Left ventricle myocardium inferior (tissue), 1 donor: ENCODE results near the gene ASIC2. TPM values are rescaled to one million over a fixed set of nuclear protein-coding genes. Genes with fewer than 3 reads are reported as not detected.

ENCODE experiments used
- DNase-seq: peaks from one replicate; pipeline ENCODE4 v3.0.0-alpha.2; 2020
- H3K27ac ChIP-seq: fragments of 200-600 bp; replicated peaks from 2 replicates; pipeline ENCODE4 v1.8.0; 2021
- H3K27me3 ChIP-seq: fragments of 200-600 bp; 2 replicates; pipeline ENCODE4 v1.8.0; 2021; ENCODE audit warnings: low read depth
- H3K36me3 ChIP-seq: fragments of 200-600 bp; 2 replicates; pipeline ENCODE4 v1.8.0; 2021
- H3K4me1 ChIP-seq: fragments of 200-600 bp; 2 replicates; pipeline ENCODE4 v1.8.0; 2021
- H3K4me3 ChIP-seq: fragments of 200-600 bp; 2 replicates; pipeline ENCODE4 v1.8.0; 2021; ENCODE audit warnings: mild to moderate bottlenecking, moderate library complexity
- H3K9me3 ChIP-seq: fragments of 200-600 bp; replicated peaks from 2 replicates; pipeline ENCODE4 v1.8.0; 2021
- intact Hi-C: fragments of 100-400 bp; cut with micrococcal nuclease; formaldehyde crosslinking; loops from one replicate; pipeline ENCODE4 v1.11.0; 2022
- total RNA-seq: library from RNA; stranded (reverse); fragmentation: NEBNext Ultra II Directional; extraction: Animal tissue kit (Norgen Biotek cat#: 25700); gene quantifications from one replicate; pipeline ENCODE4 v1.2.1, GENCODE V29; 2021
- TF ChIP-seq, protein P1 (sequence below): fragments of 200-600 bp; IDR thresholded peaks from 2 replicates; pipeline ENCODE4 v1.8.0; 2021; ENCODE audit warnings: antibody characterized with exemption, mild to moderate bottlenecking, borderline replicate concordance
- donor health status: DM: no; HTN: yes; CAD: no; lungs with severe emphysema.

Gene ASIC2
- total RNA-seq, 1 donor from 2014 or later: not detected

GRCh38 chr17:33330877-33331276 is 37.8 kb upstream of the ASIC2 start:
- intact Hi-C loops: no loop called here

GRCh38 chr17:33328129-33328528 is 35.0 kb upstream of the ASIC2 start:
- no peak overlapping the region for H3K27ac ChIP-seq
- no peak overlapping the region for H3K4me3 ChIP-seq
- intact Hi-C loops: no loop called here
- TF ChIP-seq, protein P1, sequence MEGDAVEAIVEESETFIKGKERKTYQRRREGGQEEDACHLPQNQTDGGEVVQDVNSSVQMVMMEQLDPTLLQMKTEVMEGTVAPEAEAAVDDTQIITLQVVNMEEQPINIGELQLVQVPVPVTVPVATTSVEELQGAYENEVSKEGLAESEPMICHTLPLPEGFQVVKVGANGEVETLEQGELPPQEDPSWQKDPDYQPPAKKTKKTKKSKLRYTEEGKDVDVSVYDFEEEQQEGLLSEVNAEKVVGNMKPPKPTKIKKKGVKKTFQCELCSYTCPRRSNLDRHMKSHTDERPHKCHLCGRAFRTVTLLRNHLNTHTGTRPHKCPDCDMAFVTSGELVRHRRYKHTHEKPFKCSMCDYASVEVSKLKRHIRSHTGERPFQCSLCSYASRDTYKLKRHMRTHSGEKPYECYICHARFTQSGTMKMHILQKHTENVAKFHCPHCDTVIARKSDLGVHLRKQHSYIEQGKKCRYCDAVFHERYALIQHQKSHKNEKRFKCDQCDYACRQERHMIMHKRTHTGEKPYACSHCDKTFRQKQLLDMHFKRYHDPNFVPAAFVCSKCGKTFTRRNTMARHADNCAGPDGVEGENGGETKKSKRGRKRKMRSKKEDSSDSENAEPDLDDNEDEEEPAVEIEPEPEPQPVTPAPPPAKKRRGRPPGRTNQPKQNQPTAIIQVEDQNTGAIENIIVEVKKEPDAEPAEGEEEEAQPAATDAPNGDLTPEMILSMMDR: no peak
- H3K36me3 ChIP-seq: no peaks in the 10 kb centered on the region
- H3K4me1 ChIP-seq: no peaks in the 10 kb centered on the region
- no peak for DNase-seq
- H3K27me3 ChIP-seq: peaks cover 78% of the 10 kb centered on the region
- no peaks in the 10 kb centered on the region for H3K9me3 ChIP-seq

More at GRCh38 chr17:33330877-33331276, 37.8 kb upstream of the ASIC2 start:
- TF ChIP-seq, protein P1: no peak
- no peak for DNase-seq
- Histone ChIP-seq H3K36me3 (no peaks in the 10 kb centered on the region), H3K4me3 (no peak overlapping the region), H3K9me3 (no peaks in the 10 kb centered on the region), H3K4me1 (no peaks in the 10 kb centered on the region), H3K27me3 (peaks cover 74% of the 10 kb centered on the region), H3K27ac (no peak overlapping the region)

DNA sequence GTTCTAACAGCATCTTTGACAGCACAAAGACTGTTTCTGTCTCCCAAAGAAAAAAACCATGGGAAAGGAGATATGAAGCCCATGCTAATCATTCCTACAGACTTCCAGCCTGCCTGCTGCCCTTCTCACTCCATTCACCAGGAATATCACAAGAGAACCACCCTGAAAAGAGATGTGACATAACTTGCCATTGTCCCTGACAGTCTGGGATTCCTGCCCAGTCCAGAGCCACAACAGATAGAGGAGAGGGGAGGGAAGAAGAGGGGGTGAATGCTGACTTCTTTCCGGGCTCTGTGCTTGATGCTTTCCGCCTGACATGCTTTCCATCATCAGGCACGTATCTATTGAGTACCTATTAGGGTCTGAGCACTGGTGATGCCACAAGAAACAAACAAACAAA is 31.6 kb upstream of the ASIC2 start:
- no peaks in the 10 kb centered on the region for H3K4me1 ChIP-seq
- intact Hi-C loops: no loop called here
- H3K4me3 ChIP-seq: no peak overlapping the region
- TF ChIP-seq, protein P1: no peak
- no peaks in the 10 kb centered on the region for H3K9me3 ChIP-seq
- no peak for DNase-seq
- H3K36me3 ChIP-seq: no peaks in the 10 kb centered on the region
- peaks cover 91% of the 10 kb centered on the region for H3K27me3 ChIP-seq
- no peak overlapping the region for H3K27ac ChIP-seq

GRCh38 chr17:33322063-33322462 is 29.0 kb upstream of the ASIC2 start:
- Histone ChIP-seq H3K9me3 (no peaks in the 10 kb centered on the region), H3K4me1 (no peaks in the 10 kb centered on the region), H3K27ac (no peak overlapping the region), H3K4me3 (no peak overlapping the region), H3K27me3 (peaks cover 85% of the 10 kb centered on the region), H3K36me3 (no peaks in the 10 kb centered on the region)
- no peak for DNase-seq
- TF ChIP-seq, protein P1: no peak
- intact Hi-C loops: no loop called here

DNA sequence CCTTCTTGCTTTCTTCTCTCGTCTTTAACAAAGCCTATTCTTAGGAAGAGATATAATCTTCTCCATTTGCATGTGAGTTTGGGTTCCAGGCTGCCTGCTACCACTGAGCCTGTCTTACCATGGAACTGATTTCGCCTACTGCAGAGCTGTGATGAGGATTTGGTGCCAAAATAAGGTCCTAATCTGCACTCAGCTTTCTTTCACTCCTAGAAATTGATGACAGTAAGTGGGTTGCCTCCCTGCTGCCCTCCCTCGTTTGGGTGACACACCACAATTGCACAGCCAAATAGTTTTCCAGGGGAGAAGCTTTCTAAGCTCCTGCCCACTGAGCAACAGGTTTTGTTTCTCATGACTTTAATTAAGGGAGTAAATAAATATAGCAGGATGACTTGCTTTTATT is 25.1 kb upstream of the ASIC2 start:
- Histone ChIP-seq H3K36me3 (no peaks in the 10 kb centered on the region), H3K27ac (no peak overlapping the region), H3K4me3 (no peak overlapping the region), H3K9me3 (no peaks in the 10 kb centered on the region), H3K4me1 (no peaks in the 10 kb centered on the region), H3K27me3 (peaks cover 93% of the 10 kb centered on the region)
- DNase-seq: no peak
- TF ChIP-seq, protein P1: no peak
- intact Hi-C loops: no loop called here

GRCh38 chr17:33316746-33317145 is 23.7 kb upstream of the ASIC2 start:
- no peak overlapping the region for H3K27ac ChIP-seq
- no peak for DNase-seq
- no peak overlapping the region for H3K4me3 ChIP-seq
- intact Hi-C loops: no loop called here
- H3K36me3 ChIP-seq: no peaks in the 10 kb centered on the region
- peaks cover 93% of the 10 kb centered on the region for H3K27me3 ChIP-seq
- TF ChIP-seq, protein P1: no peak
- no peaks in the 10 kb centered on the region for H3K9me3 ChIP-seq
- H3K4me1 ChIP-seq: no peaks in the 10 kb centered on the region
